Posterior cingulate gyrus (tissue), 11 donors: ENCODE results near the gene ALMS1.
"Not testable (repeated sequence)": the region's sequence is repeated elsewhere in the genome, so short reads cannot be mapped to it uniquely, and the experiment has no call there.

Source experiments
- DNase-seq, 10 donors: peaks; one replicate each; pipeline versions ENCODE4 v3.0.0 to v3.0.0-alpha.2; 2020 to 2021; ENCODE audit warnings: mixed read lengths in 3 of 10
- intact Hi-C: fragments of 100-400 bp; cut with DNase I; formaldehyde crosslinking; loops from one replicate; pipeline ENCODE4 v1.15.1; 2023

ALMS1 gene

GRCh38 chr2:73402386-73403103 is 16.9 kb downstream of the ALMS1 start:
- no peak for DNase-seq

GRCh38 chr2:73403237-73403636 is 17.6 kb downstream of the ALMS1 start:
- intact Hi-C loops = no loop called here
- DNase-seq = no peak

More at GRCh38 chr2:73402386-73403103, 16.9 kb downstream of the ALMS1 start:
- intact Hi-C loops = no loop called here

- intact Hi-C loops = no loop called here
- no peak for DNase-seq
Measured at GRCh38 chr2:73404409-73404808, 18.8 kb downstream of the ALMS1 start.

GRCh38 chr2:73406996-73407395 is 21.4 kb downstream of the ALMS1 start:
- no peak for DNase-seq

GRCh38 chr2:73408198-73408597 is 22.6 kb downstream of the ALMS1 start:
- intact Hi-C loops = no loop called here
- DNase-seq = no peak

More at GRCh38 chr2:73406996-73407395, 21.4 kb downstream of the ALMS1 start:
- intact Hi-C loops = no loop called here

- no peak for DNase-seq
- intact Hi-C loops = no loop called here
Measured at GRCh38 chr2:73414696-73415095, 29.1 kb downstream of the ALMS1 start.

GRCh38 chr2:73415906-73416305 is 30.3 kb downstream of the ALMS1 start:
- intact Hi-C loops = no loop called here
- DNase-seq = no peak

GRCh38 chr2:73418343-73418742 is 32.7 kb downstream of the ALMS1 start:
- intact Hi-C loops = no loop called here

GRCh38 chr2:73423913-73424312 is 38.3 kb downstream of the ALMS1 start:
- intact Hi-C loops = no loop called here
- no peak for DNase-seq

More at GRCh38 chr2:73418343-73418742, 32.7 kb downstream of the ALMS1 start:
- peak; percentile 23 to 91 (median 52) for DNase-seq

GRCh38 chr2:73426176-73426575 is 40.5 kb downstream of the ALMS1 start:
- intact Hi-C loops = no loop called here
- no peak for DNase-seq

- intact Hi-C loops = no loop called here
- DNase-seq = no peak
Measured at GRCh38 chr2:73436019-73436418, 50.4 kb downstream of the ALMS1 start.

- intact Hi-C loops = no loop called here
- DNase-seq = no peak
Measured at GRCh38 chr2:73444202-73444601, 58.6 kb downstream of the ALMS1 start.

GRCh38 chr2:73448856-73449255 is 63.2 kb downstream of the ALMS1 start:
- intact Hi-C loops = no loop called here
- DNase-seq = no peak

GRCh38 chr2:73449404-73449803 is 63.8 kb downstream of the ALMS1 start:
- intact Hi-C loops = no loop called here
- DNase-seq = no peak

GRCh38 chr2:73451263-73451972 is 65.8 kb downstream of the ALMS1 start:
- intact Hi-C loops = no loop called here
- no peak for DNase-seq

GRCh38 chr2:73457982-73458381 is 72.3 kb downstream of the ALMS1 start:
- intact Hi-C loops = no loop called here

GRCh38 chr2:73462388-73462787 is 76.8 kb downstream of the ALMS1 start:
- intact Hi-C loops, DNase-seq: not testable (repeated sequence)

More at GRCh38 chr2:73457982-73458381, 72.3 kb downstream of the ALMS1 start:
- DNase-seq = no peak

- DNase-seq = no peak
- intact Hi-C loops = no loop called here
Measured at GRCh38 chr2:73468376-73468775, 82.7 kb downstream of the ALMS1 start.

GRCh38 chr2:73483874-73484273 is 98.2 kb downstream of the ALMS1 start:
- DNase-seq, intact Hi-C loops: not testable (repeated sequence)

GRCh38 chr2:73487112-73487657 is 101.5 kb downstream of the ALMS1 start:
- intact Hi-C loops = no loop called here
- DNase-seq = peak in 2 of 10 donors; percentile 56 to 71

- intact Hi-C loops = no loop called here
- DNase-seq = peak in 1 of 10 donors; percentile 59
Measured at GRCh38 chr2:73488079-73488478, 102.4 kb downstream of the ALMS1 start.

GRCh38 chr2:73489053-73489452 is 103.4 kb downstream of the ALMS1 start:
- DNase-seq = no peak
- intact Hi-C loops = no loop called here
